GM23338 (cell line): ENCODE results near the gene SLC26A1. TPM values are rescaled to one million over a fixed set of nuclear protein-coding genes. Genes with fewer than 3 reads are reported as not detected.

ENCODE experiments used
- ATAC-seq: fragments of 200-7000 bp; cut with Tn5 transposase; 3 replicates; pipeline ENCODE4 v1.9.1; 2020
- DNase-seq: peaks from one replicate; pipeline ENCODE4 v3.0.0-alpha.2; 2015; ENCODE audit warnings: low spot score
- H2AFZ ChIP-seq: fragments of 200-600 bp; sonication (generic); 2 replicates; pipeline ENCODE4 v1.8.0; 2016; ENCODE audit warnings: antibody characterized with exemption, mild to moderate bottlenecking, moderate library complexity
- H3F3A ChIP-seq: fragments of 200-600 bp; sonication (generic); replicated peaks from 2 replicates; pipeline ENCODE4 v1.8.0; 2017; ENCODE audit warnings: antibody characterized with exemption, mixed run types, low read depth
- H3K27ac ChIP-seq: fragments of 200-600 bp; sonication (generic); 2 replicates; pipeline ENCODE4 v1.6.1; 2016; ENCODE audit warnings: low read depth
- H3K27me3 ChIP-seq: fragments of 200-600 bp; sonication (generic); 2 replicates; pipeline ENCODE4 v1.8.0; 2016; ENCODE audit warnings: mild to moderate bottlenecking, mixed run types, moderate library complexity; ENCODE audit not compliant: insufficient read depth
- H3K36me3 ChIP-seq: fragments of 200-600 bp; sonication (generic); 2 replicates; pipeline ENCODE4 v1.8.0; 2016; ENCODE audit warnings: mild to moderate bottlenecking; ENCODE audit not compliant: insufficient read depth
- H3K4me1 ChIP-seq: fragments of 200-600 bp; sonication (generic); 2 replicates; pipeline ENCODE4 v1.8.0; 2016; ENCODE audit warnings: mild to moderate bottlenecking, moderate library complexity; ENCODE audit not compliant: insufficient read depth
- H3K4me2 ChIP-seq: fragments of 200-600 bp; sonication (generic); 2 replicates; pipeline ENCODE4 v1.7.1; 2017; ENCODE audit warnings: mixed run types
- H3K4me3 ChIP-seq: fragments of 200-600 bp; sonication (generic); 2 replicates; pipeline ENCODE4 v1.6.1; 2016; ENCODE audit warnings: mixed run types
- H3K79me2 ChIP-seq: fragments of 200-600 bp; sonication (generic); replicated peaks from 2 replicates; pipeline ENCODE4 v1.8.0; 2017; ENCODE audit warnings: mild to moderate bottlenecking; ENCODE audit not compliant: insufficient read depth
- H3K9me2 ChIP-seq: fragments of 200-600 bp; sonication (generic); 2 replicates; pipeline ENCODE4 v1.8.0; 2017; ENCODE audit not compliant: insufficient read depth
- H4K20me1 ChIP-seq: fragments of 200-600 bp; sonication (generic); replicated peaks from 2 replicates; pipeline ENCODE4 v1.8.0; 2017; ENCODE audit warnings: mild to moderate bottlenecking; ENCODE audit not compliant: insufficient read depth
- H3K27ac Mint-ChIP-seq: 2 replicates; pipeline ENCODE4 v1.8.0; 2020; ENCODE audit warnings: inconsistent platforms, mild to moderate bottlenecking, moderate library complexity, mixed read lengths
- H3K27me3 Mint-ChIP-seq: 3 replicates; pipeline ENCODE4 v1.8.0; 2022; ENCODE audit warnings: low read depth, mild to moderate bottlenecking, moderate library complexity, mixed read lengths, inconsistent platforms; ENCODE audit not compliant: insufficient read depth, poor library complexity
- H3K36me3 Mint-ChIP-seq: 3 replicates; pipeline ENCODE4 v1.8.0; 2021; ENCODE audit warnings: low read depth, mild to moderate bottlenecking, inconsistent platforms, moderate library complexity, mixed read lengths
- H3K4me1 Mint-ChIP-seq: 3 replicates; pipeline ENCODE4 v1.8.0; 2020; ENCODE audit warnings: mild to moderate bottlenecking, inconsistent platforms, mixed read lengths
- H3K4me3 Mint-ChIP-seq: 3 replicates; pipeline ENCODE4 v1.8.0; 2021; ENCODE audit warnings: moderate library complexity, mild to moderate bottlenecking, inconsistent platforms, mixed read lengths
- H3K9me3 Mint-ChIP-seq: 3 replicates; pipeline ENCODE4 v1.8.0; 2020; ENCODE audit warnings: moderate library complexity, mild to moderate bottlenecking, inconsistent platforms, mixed read lengths
- CREB1 ChIP-seq: fragments of 250-450 bp; sonication (Bioruptor Pico); IDR thresholded peaks from 2 replicates; pipeline ENCODE4 v1.5.0; 2020; ENCODE audit warnings: low read depth, mild to moderate bottlenecking, moderate library complexity
- EZH2 ChIP-seq: fragments of 200-600 bp; sonication (generic); IDR thresholded peaks from one replicate; pipeline ENCODE4 v1.8.0; 2017; ENCODE audit warnings: antibody characterized with exemption, mild to moderate bottlenecking, low read depth; ENCODE audit not compliant: unreplicated experiment
- EZH2phosphoT487 ChIP-seq: fragments of 200-600 bp; sonication (generic); IDR thresholded peaks from one replicate; pipeline ENCODE4 v1.8.1; 2018; ENCODE audit warnings: antibody characterized with exemption; ENCODE audit not compliant: unreplicated experiment
- JUNB ChIP-seq: IDR thresholded peaks from one replicate; pipeline ENCODE4 v1.6.1; 2016; ENCODE audit warnings: antibody characterized with exemption; ENCODE audit not compliant: unreplicated experiment
- NANOG ChIP-seq: IDR thresholded peaks from 2 replicates; pipeline ENCODE4 v1.6.1; 2016; ENCODE audit warnings: antibody characterized with exemption, borderline replicate concordance
- POLR2AphosphoS5 ChIP-seq: IDR thresholded peaks from 2 replicates; pipeline ENCODE4 v1.6.1; 2016; ENCODE audit warnings: antibody characterized with exemption, low read depth
- REST ChIP-seq: IDR thresholded peaks from one replicate; pipeline ENCODE4 v1.6.1; 2018; ENCODE audit warnings: antibody characterized with exemption; ENCODE audit not compliant: unreplicated experiment
- STAT1 ChIP-seq: IDR thresholded peaks from one replicate; pipeline ENCODE4 v1.6.1; 2016; ENCODE audit warnings: antibody characterized with exemption; ENCODE audit not compliant: unreplicated experiment
- ZNF114 ChIP-seq: fragments of 250-450 bp; sonication (Bioruptor Pico); IDR thresholded peaks from 2 replicates; pipeline ENCODE4 v1.5.0; 2020; ENCODE audit warnings: mild to moderate bottlenecking, moderate library complexity
- ZNF331 ChIP-seq: fragments of 250-450 bp; sonication (Bioruptor Pico); IDR thresholded peaks from 2 replicates; pipeline ENCODE4 v1.5.0; 2020; ENCODE audit warnings: low read depth, mild to moderate bottlenecking, moderate library complexity
- ZNF462 ChIP-seq: fragments of 250-450 bp; sonication (Bioruptor Pico); IDR thresholded peaks from 2 replicates; pipeline ENCODE4 v1.5.0; 2020; ENCODE audit warnings: mild to moderate bottlenecking, moderate library complexity
- polyA plus RNA-seq: library from polyadenylated mRNA; unstranded; fragments of >200 nt; fragmentation: Nextera tagmentation; extraction: Ambion mirVana; gene quantifications from 2 replicates; pipeline ENCODE4 v1.2.1, GENCODE V29; 2016
- total RNA-seq: library from RNA; depleted of rRNA; stranded (reverse); fragments of >200 nt; shearing (Covaris generic); gene quantifications from 2 replicates; pipeline ENCODE4 v1.2.3, GENCODE V29; 2014
- TF ChIP-seq, protein P1 (sequence below): IDR thresholded peaks from 2 replicates; pipeline ENCODE4 v1.6.1; 2016; ENCODE audit warnings: antibody characterized with exemption

The SLC26A1 gene
- total and polyA plus RNA-seq, 2 experiments from 2014 or later = 0.10 to 0.27 TPM

- Histone ChIP-seq H3K4me1 (0 out of 2 replicates have a peak, but pooled peaks cover 4% of the 10 kb centered on the region), H2AFZ (no peak overlapping the region), H4K20me1 (no peaks in the 10 kb centered on the region), H3K79me2 (no peaks in the 10 kb centered on the region), H3K36me3 (no peaks in the 10 kb centered on the region), H3K9me2 (no peaks in the 10 kb centered on the region), H3K27ac (no peak overlapping the region), H3K4me3 (no peak overlapping the region), H3K27me3 (no peaks in the 10 kb centered on the region), H3K4me2 (no peak overlapping the region), H3F3A (no peaks in the 10 kb centered on the region)
- Mint-ChIP-seq H3K4me3 (no peak overlapping the region), H3K9me3 (no peaks in the 10 kb centered on the region), H3K36me3 (no peaks in the 10 kb centered on the region), H3K27me3 (peaks cover 11% of the 10 kb centered on the region), H3K4me1 (peaks cover 17% of the 10 kb centered on the region), H3K27ac (no peak overlapping the region)
- ATAC-seq (no peak), DNase-seq (no peak)
- no peak for TF ChIP-seq ZNF114 (CRISPR knock-in tag)
- TF ChIP-seq REST = no peak
- no peak for TF ChIP-seq ZNF462
- no peak for TF ChIP-seq NANOG
- TF ChIP-seq STAT1 = no peak
- TF ChIP-seq CREB1 (CRISPR knock-in tag) = no peak
- no peak for TF ChIP-seq ZNF331 (CRISPR knock-in tag)
- TF ChIP-seq EZH2 = no peak
- no peak for TF ChIP-seq EZH2phosphoT487
- TF ChIP-seq, protein P1, sequence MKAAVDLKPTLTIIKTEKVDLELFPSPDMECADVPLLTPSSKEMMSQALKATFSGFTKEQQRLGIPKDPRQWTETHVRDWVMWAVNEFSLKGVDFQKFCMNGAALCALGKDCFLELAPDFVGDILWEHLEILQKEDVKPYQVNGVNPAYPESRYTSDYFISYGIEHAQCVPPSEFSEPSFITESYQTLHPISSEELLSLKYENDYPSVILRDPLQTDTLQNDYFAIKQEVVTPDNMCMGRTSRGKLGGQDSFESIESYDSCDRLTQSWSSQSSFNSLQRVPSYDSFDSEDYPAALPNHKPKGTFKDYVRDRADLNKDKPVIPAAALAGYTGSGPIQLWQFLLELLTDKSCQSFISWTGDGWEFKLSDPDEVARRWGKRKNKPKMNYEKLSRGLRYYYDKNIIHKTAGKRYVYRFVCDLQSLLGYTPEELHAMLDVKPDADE = no peak
- TF ChIP-seq JUNB = no peak
- TF ChIP-seq POLR2AphosphoS5 = no peak
Observed at GRCh38 chr4:947491-947971, 45.7 kb downstream of the SLC26A1 start.
